Measurements from ENCODE around the gene CBFA2T3.
A peak's percentile ranks its signal among the peaks of the same experiment; 100 is the strongest.
"Not testable (repeated sequence)": the region's sequence is repeated elsewhere in the genome, so short reads cannot be mapped to it uniquely, and the experiment has no call there.

The CBFA2T3 gene

DNA sequence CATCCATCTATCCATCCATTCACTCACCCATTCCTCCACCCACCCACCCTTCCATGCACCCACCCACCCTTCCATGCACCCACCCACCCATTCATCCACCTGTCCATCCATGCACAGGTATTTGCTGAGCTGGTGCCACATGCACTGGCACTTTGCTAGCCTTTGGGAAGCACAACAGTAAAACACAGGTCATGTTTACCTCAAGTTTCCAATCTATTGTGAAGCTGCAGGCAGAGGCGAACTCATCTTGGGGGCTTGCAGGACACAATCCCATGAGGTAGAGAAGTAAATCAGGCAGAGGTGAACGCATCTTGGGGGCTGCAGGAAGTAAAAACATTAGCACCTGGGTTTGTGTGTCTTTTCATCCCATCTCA lies 35.6 kb upstream of the CBFA2T3 start:
- DNase-seq, result no peak

DNA sequence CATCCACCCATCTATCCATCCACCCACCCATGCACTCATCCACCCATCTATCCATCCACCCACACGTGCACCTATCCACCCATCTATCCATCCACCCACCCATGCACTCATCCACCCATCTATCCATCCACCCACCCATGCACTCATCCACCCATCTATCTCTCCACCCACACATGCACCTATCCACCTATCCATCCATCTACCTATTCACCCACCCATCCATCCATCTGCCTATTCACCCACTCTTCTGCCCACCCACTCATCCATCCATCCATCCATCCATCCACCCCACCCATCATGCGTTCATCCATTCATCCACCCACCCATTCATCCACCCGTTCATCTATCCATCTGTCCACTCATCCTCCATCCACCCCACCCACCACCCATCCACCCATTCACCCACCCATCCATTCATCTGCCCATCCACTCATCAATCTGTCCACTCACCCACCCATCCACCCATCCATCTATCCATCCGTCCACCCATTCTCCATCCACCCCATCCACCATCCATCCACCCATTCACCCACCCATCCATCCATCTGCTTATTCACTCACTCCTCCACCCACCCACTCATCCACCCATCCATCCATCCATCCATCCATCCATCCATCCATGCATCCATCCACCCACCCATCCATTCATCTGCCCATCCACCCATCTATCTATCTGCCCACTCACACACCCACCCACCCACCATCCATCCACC lies 35.1 kb upstream of the CBFA2T3 start:
- DNase-seq, result no peak

DNA sequence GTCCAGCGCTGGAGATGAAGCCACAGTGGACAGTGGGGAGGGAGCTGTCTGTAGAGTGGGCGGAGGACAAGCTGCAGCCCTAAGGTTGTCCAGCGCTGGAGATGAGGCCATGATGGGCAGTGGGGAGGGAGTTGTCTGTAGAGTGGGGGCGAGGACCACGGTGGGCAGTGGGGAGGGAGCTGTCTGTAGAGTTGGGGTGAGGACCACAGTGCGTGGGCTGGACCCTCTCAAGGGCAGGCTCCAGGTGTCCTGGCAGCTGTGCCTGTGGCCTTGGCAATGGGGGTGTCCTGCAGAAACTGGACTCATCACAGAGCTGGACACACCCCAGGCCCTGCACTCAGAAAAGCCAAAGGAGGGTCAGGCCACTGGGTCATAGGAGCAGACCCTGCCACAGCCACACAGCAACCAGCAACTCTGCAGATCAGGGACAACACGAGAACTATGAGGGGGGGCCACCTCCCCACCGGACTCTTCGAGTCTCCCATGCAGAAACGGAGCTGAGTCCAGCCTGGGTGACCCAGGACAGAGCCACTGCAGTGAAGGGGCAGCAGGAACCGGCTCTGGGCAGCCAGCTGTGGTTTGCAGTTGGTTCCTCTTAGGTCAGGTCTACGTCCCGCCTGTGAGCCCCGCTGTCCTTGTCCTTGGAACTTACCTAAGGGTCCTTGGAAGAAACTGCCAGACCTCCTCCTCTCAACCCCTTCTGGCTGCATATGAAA lies 33.4 kb upstream of the CBFA2T3 start:
- no peak for DNase-seq

DNA sequence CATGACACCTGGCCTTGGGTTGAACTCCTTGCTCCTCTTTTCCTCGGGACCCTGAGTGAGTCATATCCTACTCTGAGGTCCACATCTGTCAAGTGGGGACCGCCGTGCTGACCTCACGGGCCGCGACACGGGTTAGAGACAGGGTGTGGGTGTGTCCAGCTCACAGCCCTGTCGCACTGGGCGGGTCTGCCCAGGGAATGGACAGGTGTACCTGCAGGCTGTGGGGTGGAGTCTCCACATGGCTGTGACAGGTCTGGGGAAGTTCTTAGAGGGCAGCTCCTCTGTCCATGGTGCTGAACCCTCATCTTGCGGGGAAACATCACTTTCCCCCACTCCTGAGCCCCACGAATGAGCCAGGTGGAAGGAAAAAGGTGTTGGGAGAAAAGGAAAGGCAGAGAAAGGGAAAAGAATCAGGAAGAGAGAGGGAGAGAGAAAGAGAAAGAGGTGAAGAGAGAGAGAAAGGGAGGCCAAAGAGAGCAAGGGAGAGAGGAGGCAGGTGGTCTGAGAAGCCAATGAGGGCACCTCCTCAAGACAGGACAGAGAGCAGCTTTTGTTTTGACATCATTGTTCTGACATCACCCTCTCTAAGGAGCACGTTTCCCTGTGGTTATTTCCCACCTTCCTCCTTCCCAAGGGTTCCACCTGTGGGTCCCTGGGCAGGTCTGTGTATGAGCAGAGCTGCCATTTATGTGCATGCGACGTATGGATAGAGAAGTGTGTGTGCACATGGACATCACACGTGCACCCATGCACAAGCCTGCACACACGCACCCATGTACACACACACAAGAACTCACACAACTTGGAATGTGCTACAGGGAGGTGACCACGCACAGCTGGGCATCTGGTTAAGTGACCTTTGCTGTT lies 32.6 kb upstream of the CBFA2T3 start:
- DNase-seq, result peak in 1 of 5 experiments; percentile 22

- DNase-seq, result not testable (repeated sequence)
Measured at GRCh38 chr16:89008796-89009195, 31.8 kb upstream of the CBFA2T3 start.

DNA sequence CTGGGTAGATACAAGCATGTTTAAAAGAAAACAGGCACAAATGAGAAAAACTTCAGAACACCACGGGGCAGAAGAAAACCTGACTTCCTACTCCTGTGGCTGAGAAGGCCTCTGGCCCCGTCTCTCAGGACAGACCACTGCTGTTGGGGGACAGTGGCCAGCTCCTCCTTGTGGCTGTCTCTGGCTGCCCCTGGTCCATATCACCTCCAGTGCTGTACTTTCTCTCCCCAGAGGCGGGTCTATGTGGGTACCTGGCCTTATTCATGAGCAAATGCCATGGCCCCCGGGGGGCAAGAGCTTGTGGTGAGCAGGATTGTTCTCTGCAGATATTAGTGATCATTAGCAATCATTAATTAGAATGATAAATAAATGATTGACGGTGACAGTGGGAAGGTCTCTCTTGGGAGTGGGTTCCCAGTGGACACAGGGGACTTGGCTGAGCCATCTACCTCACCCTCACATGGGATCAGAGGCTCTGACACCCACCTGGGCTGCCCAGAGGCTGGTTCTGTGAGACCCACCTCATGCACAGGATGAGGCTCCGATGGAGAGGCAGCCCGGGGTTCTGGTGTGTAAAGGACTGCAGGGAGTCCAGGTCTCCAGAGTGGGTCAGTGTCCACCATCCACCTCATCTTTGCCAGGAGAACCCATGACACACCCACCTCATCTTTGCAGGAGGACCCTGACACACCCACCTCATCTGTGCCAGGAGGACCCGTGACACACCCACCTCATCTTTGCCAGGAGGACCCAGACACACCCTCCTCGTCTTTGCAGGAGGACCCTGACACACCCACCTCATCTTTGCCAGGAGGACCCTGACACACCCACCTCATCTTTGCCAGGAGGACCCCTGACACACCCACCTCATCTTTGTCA lies 30.6 kb upstream of the CBFA2T3 start:
- DNase-seq, result no peak

DNA sequence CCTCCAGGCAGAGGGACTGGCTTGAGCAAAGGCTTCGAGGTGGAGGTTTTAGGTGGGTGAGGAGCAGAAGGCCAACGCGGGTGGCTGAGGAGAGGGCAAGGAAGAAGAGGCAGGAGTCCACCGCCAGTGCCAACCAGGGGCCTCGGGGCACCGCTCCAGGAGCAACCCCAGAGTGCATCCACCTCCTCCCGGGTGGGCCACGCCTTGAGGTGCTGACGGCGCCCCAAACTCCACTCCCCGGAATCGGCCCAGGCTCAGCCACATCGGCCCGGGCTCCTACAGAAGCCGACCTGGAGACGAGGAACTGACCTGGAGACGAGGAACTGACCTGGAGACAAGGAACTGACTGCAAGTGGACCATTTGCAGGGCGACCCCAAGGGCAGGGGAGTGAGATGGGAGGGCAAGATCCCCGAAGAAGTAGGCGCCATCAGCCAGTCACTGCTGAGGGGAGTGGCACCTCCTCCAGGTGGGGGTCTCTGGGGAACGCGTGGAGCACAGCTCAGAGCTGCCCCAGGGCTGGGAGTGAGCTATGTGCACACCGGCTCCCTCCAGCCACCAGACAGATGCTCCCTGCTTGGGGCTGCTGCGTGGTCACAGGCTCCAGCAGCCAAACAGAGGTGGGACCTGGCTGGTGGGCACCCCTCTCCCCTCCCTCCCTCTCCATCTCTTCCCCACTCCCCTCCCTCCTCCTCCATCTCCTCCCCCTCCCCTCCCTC lies 29.2 kb upstream of the CBFA2T3 start:
- no peak for DNase-seq

- DNase-seq, result no peak
Measured at GRCh38 chr16:89005201-89006035, 28.4 kb upstream of the CBFA2T3 start.

GRCh38 chr16:89004209-89004831 lies 27.3 kb upstream of the CBFA2T3 start:
- DNase-seq, result no peak

DNA sequence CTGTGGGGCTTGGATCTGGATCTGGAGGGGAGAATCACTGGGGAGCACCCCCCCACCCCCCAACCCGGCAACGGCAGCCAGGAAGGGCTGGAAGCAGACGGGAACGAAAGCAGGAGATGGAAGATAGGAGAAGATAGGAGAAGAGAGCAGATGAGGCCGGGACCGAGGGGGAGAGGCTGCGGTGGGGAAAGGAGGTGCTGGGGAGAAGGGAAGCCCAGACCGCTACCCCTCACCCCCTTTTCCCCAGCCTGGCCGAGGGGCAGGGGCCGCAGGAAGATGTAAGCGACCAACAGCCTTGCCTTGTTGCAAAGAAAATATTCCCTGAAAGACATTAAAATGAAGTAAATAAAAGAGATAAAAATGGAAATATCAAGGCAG lies 26.8 kb upstream of the CBFA2T3 start:
- DNase-seq, result no peak

DNA sequence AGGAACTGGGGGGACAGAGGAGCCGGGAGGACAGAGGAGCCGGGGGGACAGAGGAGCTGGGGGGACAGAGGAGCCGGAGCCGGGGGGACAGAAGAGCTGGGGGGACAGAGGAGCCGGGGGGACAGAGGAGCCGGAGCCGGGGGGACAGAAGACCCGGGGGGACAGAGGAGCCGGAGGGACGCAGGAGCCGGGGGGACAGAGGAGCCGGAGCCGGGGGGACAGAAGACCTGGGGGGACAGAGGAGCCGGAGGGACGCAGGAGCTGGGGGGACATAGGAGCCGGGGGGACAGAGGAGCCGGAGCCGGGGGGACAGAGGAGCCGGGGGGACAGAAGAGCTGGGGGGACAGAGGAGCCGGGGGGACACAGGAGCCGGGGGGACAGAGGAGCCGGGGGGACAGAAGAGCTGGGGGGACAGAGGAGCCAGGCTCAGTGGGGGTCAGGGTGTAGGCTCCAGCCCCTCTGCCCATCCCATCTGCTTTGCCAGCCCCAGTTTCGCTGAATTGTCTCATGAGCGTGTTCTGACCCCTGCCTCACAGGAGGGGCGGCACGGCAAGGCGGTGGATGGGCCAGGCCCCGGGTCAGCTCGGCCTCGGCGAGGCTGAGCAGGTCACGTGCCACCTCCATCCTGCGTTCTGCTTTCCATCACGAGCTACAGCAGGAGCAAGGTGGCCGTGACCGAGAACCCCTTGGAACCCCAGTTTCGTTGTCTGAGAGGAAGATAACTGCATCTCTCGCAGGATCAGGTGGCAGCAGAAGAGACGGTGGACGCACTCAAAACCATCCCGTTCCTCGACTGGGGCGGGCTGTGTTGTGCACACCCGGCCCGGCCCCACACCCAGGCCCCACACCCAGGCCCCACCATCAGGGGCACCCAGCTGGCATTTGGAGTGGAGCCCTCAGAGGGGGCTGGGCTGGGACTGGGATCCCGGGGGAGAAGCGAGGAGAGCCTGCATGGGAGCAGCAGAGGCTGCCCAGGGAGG lies 26.1 kb upstream of the CBFA2T3 start:
- DNase-seq, result no peak

GRCh38 chr16:89002081-89002480 lies 25.1 kb upstream of the CBFA2T3 start:
- not testable (repeated sequence) for DNase-seq

DNA sequence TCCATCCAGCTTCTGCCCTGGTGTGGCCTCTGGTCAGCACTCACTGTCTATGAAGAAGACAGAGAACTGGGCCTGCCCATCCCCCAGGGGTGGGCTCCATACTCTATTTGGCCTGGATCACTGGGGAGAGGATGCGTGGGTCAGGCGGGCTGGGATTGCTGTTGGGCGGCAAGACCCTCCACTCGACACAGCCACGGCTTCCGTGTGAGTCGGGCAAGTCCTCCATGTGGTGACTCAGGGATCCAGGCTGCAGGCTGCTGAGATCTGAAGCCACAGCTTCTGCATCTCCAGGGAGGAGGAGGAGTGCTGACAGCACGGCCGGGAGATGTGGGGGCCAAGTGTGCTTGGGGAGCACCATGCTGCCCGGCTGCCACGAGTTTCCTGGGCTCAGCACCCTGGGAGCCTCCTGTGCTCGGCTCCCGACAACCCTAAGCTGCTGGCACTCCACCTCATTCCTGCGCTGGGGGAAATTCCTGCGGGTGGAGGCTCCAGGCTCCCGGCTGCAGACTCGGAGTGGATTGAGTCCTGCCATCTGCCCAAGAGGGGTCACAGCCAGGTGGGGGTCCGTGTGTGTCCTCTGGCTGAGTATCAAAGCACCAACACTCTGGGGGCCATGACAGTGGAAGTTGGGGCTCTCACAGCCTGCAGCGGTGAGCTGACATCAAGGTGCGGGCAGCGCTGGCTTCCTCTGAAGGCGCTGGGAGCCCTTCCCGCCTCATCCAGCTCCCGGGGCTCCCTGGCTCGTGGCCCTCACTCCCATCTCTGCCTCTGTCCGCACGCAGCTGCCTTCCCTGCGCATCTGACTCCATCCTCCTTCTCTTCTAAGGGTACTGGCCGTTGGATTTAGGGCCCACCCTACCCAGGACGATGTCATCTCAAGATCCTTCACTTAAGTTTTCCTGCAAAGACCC lies 24.4 kb upstream of the CBFA2T3 start:
- DNase-seq, result no peak

GRCh38 chr16:89000207-89000959 lies 23.4 kb upstream of the CBFA2T3 start:
- no peak for DNase-seq

DNA sequence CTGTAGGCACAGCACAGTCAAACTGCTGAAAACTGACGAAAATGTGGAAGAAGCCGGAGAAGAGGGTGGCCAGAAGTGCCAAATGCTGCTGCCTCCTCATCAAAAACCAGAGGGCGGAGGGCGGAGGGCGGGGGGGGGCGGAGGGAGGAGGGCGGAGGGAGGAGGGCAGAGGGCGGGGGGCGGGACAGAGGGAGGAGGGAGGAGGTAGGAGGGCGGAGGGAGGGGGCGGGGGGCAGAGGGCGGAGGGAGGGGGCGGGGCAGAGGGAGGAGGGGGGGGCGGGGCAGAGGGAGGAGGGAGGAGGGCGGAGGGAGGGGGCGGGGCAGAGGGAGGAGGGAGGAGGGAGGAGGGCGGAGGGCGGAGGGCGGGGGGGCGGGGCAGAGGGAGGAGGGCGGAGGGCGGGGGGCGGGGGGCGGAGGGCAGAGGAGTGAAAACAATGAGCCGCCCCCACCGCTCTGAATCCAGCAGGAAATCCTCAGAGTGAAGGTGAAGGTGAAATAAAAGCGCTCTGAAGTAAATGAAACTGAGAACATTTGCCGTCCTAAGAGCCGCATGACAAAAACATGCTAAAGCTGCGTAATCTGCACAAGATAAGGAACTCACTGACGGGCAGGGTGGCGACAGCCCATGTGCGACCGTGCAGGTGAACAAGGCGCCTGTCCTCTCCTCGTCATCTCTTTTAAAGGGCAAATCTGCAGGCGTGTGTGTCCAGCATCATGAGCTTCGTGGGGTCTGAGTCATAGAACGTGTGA lies 22.6 kb upstream of the CBFA2T3 start:
- peak in 4 of 5 experiments; percentile 3 to 65 (median 12) for DNase-seq

Measured in T-helper 2 cell (primary cell).